ENCODE measurements around the gene ZSCAN1. TPM values are rescaled to one million over a fixed set of nuclear protein-coding genes. Genes with fewer than 3 reads are reported as not detected.

Gene ZSCAN1
- total RNA-seq, 2 donors from 2014 or later: 2.2 to 5.2 TPM

DNA sequence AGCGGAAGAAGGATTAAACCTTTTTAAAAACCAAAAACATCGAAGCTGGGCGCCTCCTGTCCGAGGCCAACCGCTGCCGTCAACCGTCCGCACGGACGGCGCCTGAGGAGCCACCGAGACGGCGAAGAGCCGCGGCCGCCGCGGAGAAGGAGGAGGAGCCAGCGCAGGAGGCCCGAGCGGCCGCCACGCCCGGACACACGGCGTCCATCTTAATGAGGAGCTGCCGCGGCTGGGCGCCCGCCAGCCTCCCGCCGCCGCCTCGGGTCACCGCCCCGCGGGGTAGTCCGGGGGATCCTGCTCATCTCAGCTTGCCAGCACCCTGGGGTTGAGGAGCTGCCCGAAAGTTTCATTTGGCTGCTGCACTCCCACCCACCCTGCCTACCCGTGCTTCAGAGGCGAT lies 10.6 kb downstream of the ZSCAN1 start:
- no peaks in the 10 kb centered on the region for H3K9me3 ChIP-seq
- no peaks in the 10 kb centered on the region for H3K36me3 ChIP-seq
- H3K27ac ChIP-seq: no peak overlapping the region
- no peak for DNase-seq (ENCODE audit: low spot score)
- H3K4me1 ChIP-seq (replicated peaks): no peaks in the 10 kb centered on the region
- H3K4me3 ChIP-seq: no peak overlapping the region
- TF ChIP-seq, protein P1, sequence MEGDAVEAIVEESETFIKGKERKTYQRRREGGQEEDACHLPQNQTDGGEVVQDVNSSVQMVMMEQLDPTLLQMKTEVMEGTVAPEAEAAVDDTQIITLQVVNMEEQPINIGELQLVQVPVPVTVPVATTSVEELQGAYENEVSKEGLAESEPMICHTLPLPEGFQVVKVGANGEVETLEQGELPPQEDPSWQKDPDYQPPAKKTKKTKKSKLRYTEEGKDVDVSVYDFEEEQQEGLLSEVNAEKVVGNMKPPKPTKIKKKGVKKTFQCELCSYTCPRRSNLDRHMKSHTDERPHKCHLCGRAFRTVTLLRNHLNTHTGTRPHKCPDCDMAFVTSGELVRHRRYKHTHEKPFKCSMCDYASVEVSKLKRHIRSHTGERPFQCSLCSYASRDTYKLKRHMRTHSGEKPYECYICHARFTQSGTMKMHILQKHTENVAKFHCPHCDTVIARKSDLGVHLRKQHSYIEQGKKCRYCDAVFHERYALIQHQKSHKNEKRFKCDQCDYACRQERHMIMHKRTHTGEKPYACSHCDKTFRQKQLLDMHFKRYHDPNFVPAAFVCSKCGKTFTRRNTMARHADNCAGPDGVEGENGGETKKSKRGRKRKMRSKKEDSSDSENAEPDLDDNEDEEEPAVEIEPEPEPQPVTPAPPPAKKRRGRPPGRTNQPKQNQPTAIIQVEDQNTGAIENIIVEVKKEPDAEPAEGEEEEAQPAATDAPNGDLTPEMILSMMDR (IDR thresholded peaks at IDR 0.05): no peak
- TF ChIP-seq POLR2AphosphoS5 (IDR thresholded peaks at IDR 0.05) (no peak), POLR2A (IDR thresholded peaks at IDR 0.05) (no peak)
- 72% methylated on average over 33 of the region's 42 CpGs for WGBS
- intact Hi-C loops (cut with DNase I): no loop called here
- H3K27me3 ChIP-seq (replicated peaks; ENCODE audit: insufficient read depth): no peaks in the 10 kb centered on the region

DNA sequence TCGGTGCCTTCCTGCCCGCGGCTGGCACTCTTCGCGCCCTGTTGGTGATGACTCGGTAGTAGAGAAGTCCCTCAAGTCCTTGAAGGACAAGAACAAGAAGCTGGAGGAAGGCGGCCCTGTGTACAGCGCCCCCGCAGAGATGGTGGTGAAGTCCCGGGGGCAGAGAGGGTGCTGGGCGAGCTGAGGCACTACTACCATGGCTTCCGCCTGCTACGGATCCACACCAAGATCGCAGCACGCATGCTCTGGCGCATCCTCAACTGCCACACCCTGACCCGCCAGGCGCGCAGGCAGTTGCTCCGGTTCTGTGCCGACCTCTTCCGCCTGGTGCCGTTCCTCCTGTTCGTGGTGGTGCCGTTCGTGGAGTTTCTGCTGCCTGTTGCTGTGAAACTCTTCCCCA lies 11.1 kb downstream of the ZSCAN1 start:
- H3K9me3 ChIP-seq: no peaks in the 10 kb centered on the region
- H3K27ac ChIP-seq: no peak overlapping the region
- 92% methylated on average over 26 of the region's 26 CpGs for WGBS
- no peak for TF ChIP-seq POLR2AphosphoS5 (IDR thresholded peaks at IDR 0.05)
- intact Hi-C loops (cut with DNase I): no loop called here
- H3K36me3 ChIP-seq: no peaks in the 10 kb centered on the region
- H3K4me3 ChIP-seq: no peak overlapping the region
- H3K27me3 ChIP-seq (replicated peaks; ENCODE audit: insufficient read depth): no peaks in the 10 kb centered on the region
- DNase-seq (ENCODE audit: low spot score): no peak
- H3K4me1 ChIP-seq (replicated peaks): no peaks in the 10 kb centered on the region

DNA sequence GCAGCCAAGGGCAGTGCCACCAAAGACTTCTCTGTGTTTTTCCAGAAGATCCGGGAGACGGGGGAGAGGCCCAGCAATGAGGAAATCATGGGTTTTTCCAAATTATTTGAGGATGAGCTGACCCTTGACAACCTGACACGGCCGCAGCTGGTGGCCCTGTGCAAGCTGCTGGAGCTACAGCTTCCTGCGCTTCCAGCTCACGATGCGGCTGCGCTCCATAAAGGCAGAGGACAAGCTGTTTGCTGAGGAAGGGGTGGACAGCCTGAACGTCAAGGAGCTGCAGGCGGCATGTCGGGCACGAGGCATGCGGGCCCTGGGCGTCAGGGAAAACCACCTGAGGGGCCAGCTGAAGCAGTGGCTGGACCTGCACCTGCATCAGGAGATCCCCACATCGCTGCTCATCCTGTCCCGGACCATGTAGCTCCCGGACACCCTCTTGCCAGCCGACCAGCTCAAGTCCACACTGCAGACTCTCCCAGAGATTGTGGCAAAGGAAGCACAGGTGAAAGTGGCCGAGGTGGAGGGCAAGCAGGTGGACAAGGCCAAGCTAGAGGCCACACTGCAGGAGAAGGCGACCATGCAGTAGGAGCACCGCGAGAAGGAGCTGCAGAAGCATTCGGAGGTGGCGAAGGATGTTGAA lies 11.7 kb downstream of the ZSCAN1 start:
- DNase-seq (ENCODE audit: low spot score): no peak
- no peak for TF ChIP-seq POLR2AphosphoS5 (IDR thresholded peaks at IDR 0.05)
- no peak for TF ChIP-seq POLR2A (IDR thresholded peaks at IDR 0.05)
- TF ChIP-seq, protein P1 (IDR thresholded peaks at IDR 0.05): no peak
- 97% methylated on average over 24 of the region's 24 CpGs for WGBS
- Histone ChIP-seq H3K4me3 (no peak overlapping the region), H3K4me1 (replicated peaks) (no peaks in the 10 kb centered on the region), H3K9me3 (no peaks in the 10 kb centered on the region), H3K27me3 (replicated peaks; ENCODE audit: insufficient read depth) (no peaks in the 10 kb centered on the region), H3K36me3 (no peaks in the 10 kb centered on the region), H3K27ac (no peak overlapping the region)
- intact Hi-C loops (cut with DNase I): no loop called here

DNA sequence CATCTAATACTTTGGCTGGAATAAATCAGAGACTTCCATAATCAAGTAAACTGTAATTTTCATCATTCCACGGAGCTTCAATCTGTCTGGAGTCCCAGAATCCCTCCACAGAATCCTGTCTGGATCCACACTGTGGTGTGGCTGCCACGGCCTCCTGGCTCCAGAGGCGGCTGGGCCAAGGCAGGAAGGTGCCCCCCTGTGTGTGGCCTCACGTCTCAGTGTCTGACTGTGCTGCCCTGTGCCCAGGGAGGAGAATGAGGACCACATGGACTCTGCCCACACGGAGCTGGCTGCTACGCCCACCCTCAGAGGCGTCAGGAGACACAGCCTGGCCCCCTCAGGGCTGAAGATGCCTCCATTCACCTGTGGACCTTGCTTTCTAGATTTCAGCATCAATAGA lies 13.0 kb downstream of the ZSCAN1 start:
- H3K9me3 ChIP-seq: no peaks in the 10 kb centered on the region

DNA sequence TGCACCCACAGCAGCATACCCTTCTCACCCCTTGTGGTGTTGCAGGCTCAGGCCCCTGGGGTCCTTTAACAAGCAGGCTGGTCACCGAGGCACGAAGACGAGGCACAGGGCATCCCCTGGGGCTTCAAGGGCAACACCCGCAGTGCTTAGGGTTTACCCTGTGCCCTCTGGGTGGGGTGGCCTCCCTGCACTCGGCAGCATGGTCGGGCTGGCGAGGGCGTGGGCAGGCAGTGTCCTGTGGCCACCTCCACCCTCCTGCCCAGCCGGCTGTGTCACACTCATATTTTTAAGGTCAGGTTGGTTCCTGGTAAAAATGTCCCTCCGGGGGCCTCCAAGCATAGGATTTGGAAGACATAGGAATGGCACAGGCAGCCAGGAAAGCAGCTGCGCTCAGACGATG lies 13.8 kb downstream of the ZSCAN1 start:
- Histone ChIP-seq H3K27ac (no peak overlapping the region), H3K36me3 (no peaks in the 10 kb centered on the region), H3K27me3 (replicated peaks; ENCODE audit: insufficient read depth) (no peaks in the 10 kb centered on the region), H3K4me1 (replicated peaks) (no peaks in the 10 kb centered on the region), H3K9me3 (no peaks in the 10 kb centered on the region), H3K4me3 (no peak overlapping the region)
- TF ChIP-seq POLR2A (IDR thresholded peaks at IDR 0.05) (no peak), POLR2AphosphoS5 (IDR thresholded peaks at IDR 0.05) (no peak)
- TF ChIP-seq, protein P1 (IDR thresholded peaks at IDR 0.05): no peak
- intact Hi-C loops (cut with DNase I): no loop called here
- WGBS: 92% methylated on average over 12 of the region's 12 CpGs
- no peak for DNase-seq (ENCODE audit: low spot score)

More for the DNA sequence above, 13.0 kb downstream of the ZSCAN1 start:
- no peak for DNase-seq (ENCODE audit: low spot score)
- H3K4me3 ChIP-seq: no peak overlapping the region
- no peaks in the 10 kb centered on the region for H3K4me1 ChIP-seq (replicated peaks)
- H3K27ac ChIP-seq: no peak overlapping the region
- 84% methylated on average over 7 of the region's 7 CpGs for WGBS
- TF ChIP-seq POLR2AphosphoS5 (IDR thresholded peaks at IDR 0.05) (no peak), POLR2A (IDR thresholded peaks at IDR 0.05) (no peak)
- TF ChIP-seq, protein P1 (IDR thresholded peaks at IDR 0.05): no peak
- no peaks in the 10 kb centered on the region for H3K36me3 ChIP-seq
- intact Hi-C loops (cut with DNase I): no loop called here
- no peaks in the 10 kb centered on the region for H3K27me3 ChIP-seq (replicated peaks; ENCODE audit: insufficient read depth)
